Measurements from ENCODE around the gene AGO1. TPM values are rescaled to one million over a fixed set of nuclear protein-coding genes. Genes with fewer than 3 reads are reported as not detected.
"Not testable (repeated sequence)": the region's sequence is repeated elsewhere in the genome, so short reads cannot be mapped to it uniquely, and the experiment has no call there.

AGO1 gene
- total and polyA plus RNA-seq, 10 donors, result 2.3 to 38.2 (median 31.0) TPM

GRCh38 chr1:35866991-35867390 is 16.0 kb upstream of the AGO1 start:
- no peak for DNase-seq
- Histone ChIP-seq H3K4me1 (peaks cover 2 to 40% (median 13%) of the 10 kb centered on the region in 6 donors), H3K27me3 (replicated peaks in 1 of 7) (no peaks in the 10 kb centered on the region), H3K27ac (peak overlapping the region in 1 of 8 donors; percentile 37), H3K4me3 (no peak overlapping the region), H3K9me3 (no peaks in the 10 kb centered on the region), H3K36me3 (no peaks in the 10 kb centered on the region)
- no peak for TF ChIP-seq POLR2A (IDR thresholded peaks at IDR 0.05)
- no peak for TF ChIP-seq POLR2AphosphoS5 (IDR thresholded peaks at IDR 0.05)
- TF ChIP-seq CTCF (IDR thresholded peaks at IDR 0.05 in 8 of 11, conservative IDR thresholded peaks at IDR 0.05 in 3 of 11), result no peak
- WGBS, 5 donors, result 62 to 78% (median 71%) methylated on average over 3 of the region's 3 CpGs
- intact Hi-C loops (cut with DNase I; ENCODE audit: low total_unique reads), result no loop called here

DNA sequence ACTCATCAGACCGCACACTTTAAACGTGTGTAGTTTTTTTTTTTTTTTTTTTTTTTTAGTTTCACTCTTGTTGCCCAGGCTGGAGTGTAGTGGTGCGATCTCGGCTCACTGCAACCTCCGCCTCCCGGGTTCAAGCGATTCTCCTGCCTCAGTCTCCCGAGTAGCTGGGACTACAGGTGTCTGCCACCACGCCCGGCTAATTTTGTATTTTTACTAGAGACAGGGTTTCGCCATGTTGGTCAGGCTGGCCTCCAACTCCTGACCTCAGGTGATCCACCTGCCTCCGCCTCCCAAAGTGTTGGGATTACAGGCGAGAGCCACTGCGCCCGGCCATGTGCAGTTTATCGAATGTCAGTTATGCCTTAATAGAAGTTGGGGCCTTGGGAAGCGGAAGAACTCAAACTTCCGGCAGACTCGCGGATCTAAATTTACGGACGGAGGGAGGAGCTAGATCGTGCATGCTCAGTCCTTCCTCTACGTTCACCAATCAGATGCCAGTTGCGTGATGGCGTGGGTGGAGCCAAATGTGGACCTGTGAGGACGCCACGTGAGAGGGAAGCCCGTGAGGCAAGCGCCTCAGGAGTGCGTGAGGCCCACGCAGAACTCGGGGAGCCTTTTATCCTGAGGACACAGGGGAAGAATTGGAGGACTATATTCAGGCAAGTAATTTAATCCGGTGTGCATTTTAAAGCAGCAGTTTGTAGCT is 13.6 kb upstream of the AGO1 start:
- H3K9me3 ChIP-seq; H3K27ac ChIP-seq; DNase-seq; H3K4me3 ChIP-seq; H3K36me3 ChIP-seq; H3K27me3 ChIP-seq (replicated peaks in 1 of 7); intact Hi-C loops (cut with DNase I; ENCODE audit: low total_unique reads): not testable (repeated sequence)
- H3K4me1 ChIP-seq, result peaks cover 2 to 30% (median 10%) of the 10 kb centered on the region in 6 donors
- 92 to 95% (median 93%) methylated on average over 34 of the region's 34 CpGs for WGBS, 5 donors

GRCh38 chr1:35870651-35871309 is 12.2 kb upstream of the AGO1 start:
- no peaks in the 10 kb centered on the region for H3K27me3 ChIP-seq (replicated peaks in 1 of 7)
- H3K4me3 ChIP-seq, result no peak overlapping the region
- H3K27ac ChIP-seq, result no peak overlapping the region
- WGBS, 5 donors, result 67 to 98% (median 95%) methylated on average over 2 of the region's 2 CpGs
- DNase-seq, result no peak
- TF ChIP-seq POLR2AphosphoS5 (IDR thresholded peaks at IDR 0.05) (no peak), POLR2A (IDR thresholded peaks at IDR 0.05) (no peak), CTCF (IDR thresholded peaks at IDR 0.05 in 8 of 11, conservative IDR thresholded peaks at IDR 0.05 in 3 of 11) (no peak)
- intact Hi-C loops (cut with DNase I; ENCODE audit: low total_unique reads), result no loop called here
- H3K9me3 ChIP-seq, result no peaks in the 10 kb centered on the region
- H3K36me3 ChIP-seq, result no peaks in the 10 kb centered on the region
- H3K4me1 ChIP-seq, result peaks cover 0 to 16% (median 1%) of the 10 kb centered on the region in 6 donors

DNA sequence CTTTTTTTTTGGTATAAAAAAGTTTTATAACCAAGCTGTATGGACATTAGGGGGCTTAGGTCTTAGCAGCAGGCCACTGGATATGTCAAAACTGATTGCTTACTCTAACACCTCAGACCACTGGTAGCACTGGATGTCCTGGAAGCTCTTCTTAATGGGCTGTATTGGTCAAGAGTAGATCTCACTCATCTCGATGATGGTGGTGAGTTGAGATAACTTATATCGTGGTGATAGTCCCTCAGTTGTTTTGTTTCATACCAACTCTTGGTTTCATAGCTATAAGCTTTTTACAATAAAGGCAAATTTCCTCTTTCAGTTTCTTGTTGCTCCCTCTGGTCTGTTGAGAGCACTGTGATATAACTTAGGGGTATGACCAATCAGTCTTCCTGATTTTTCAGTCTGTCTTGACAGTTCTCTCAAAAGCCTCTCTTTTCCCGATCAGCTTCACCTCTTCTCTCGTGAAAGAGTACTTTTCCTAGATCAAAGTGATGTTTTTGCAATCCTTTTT is 9.7 kb upstream of the AGO1 start:
- H3K27me3 ChIP-seq (replicated peaks in 1 of 7), result no peaks in the 10 kb centered on the region
- no peaks in the 10 kb centered on the region for H3K4me1 ChIP-seq
- intact Hi-C loops (cut with DNase I; ENCODE audit: low total_unique reads), result no loop called here
- no peaks in the 10 kb centered on the region for H3K36me3 ChIP-seq
- 75 to 93% (median 82%) methylated on average over 4 of the region's 4 CpGs for WGBS, 5 donors
- TF ChIP-seq CTCF (IDR thresholded peaks at IDR 0.05 in 8 of 11, conservative IDR thresholded peaks at IDR 0.05 in 3 of 11) (no peak), POLR2A (IDR thresholded peaks at IDR 0.05) (no peak), POLR2AphosphoS5 (IDR thresholded peaks at IDR 0.05) (no peak)
- DNase-seq, result no peak
- H3K4me3 ChIP-seq, result no peak overlapping the region
- no peaks in the 10 kb centered on the region for H3K9me3 ChIP-seq
- H3K27ac ChIP-seq, result no peak overlapping the region

DNA sequence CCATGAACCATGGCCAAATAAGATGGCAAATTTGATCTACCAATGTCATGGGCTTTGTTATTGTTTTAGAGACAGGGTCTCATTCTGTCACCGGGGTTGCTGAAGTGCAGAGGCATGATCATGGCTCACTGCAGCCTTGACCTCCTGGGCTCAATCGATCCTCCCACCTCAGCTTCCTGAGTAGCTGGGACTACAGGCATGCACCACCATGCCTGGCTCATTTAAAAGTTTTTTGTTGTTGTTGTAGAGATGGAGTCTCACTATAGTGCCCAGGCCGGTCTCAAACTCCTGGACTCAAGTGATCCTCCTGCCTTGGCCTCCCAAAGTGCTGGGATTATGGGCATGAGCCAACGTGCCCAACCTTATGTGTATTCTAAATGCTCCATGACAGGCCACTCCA is 8.9 kb upstream of the AGO1 start:
- H3K27ac ChIP-seq; DNase-seq; H3K27me3 ChIP-seq (replicated peaks in 1 of 7); H3K9me3 ChIP-seq; H3K4me1 ChIP-seq; intact Hi-C loops (cut with DNase I; ENCODE audit: low total_unique reads); H3K4me3 ChIP-seq; H3K36me3 ChIP-seq: not testable (repeated sequence)
- WGBS, 5 donors, result 77 to 90% (median 81%) methylated on average over 4 of the region's 4 CpGs
